GM23338 (cell line): Measurements from ENCODE around the gene PPP2R5E. TPM values are rescaled to one million over a fixed set of nuclear protein-coding genes. Genes with fewer than 3 reads are reported as not detected.

Experiments used
- ATAC-seq: fragments of 200-7000 bp; cut with Tn5 transposase; 3 replicates; pipeline ENCODE4 v1.9.1; 2020
- DNase-seq: peaks from one replicate; pipeline ENCODE4 v3.0.0-alpha.2; 2015; ENCODE audit warnings: low spot score
- H2AFZ ChIP-seq: fragments of 200-600 bp; sonication (generic); 2 replicates; pipeline ENCODE4 v1.8.0; 2016; ENCODE audit warnings: antibody characterized with exemption, mild to moderate bottlenecking, moderate library complexity
- H3F3A ChIP-seq: fragments of 200-600 bp; sonication (generic); replicated peaks from 2 replicates; pipeline ENCODE4 v1.8.0; 2017; ENCODE audit warnings: antibody characterized with exemption, mixed run types, low read depth
- H3K27ac ChIP-seq: fragments of 200-600 bp; sonication (generic); 2 replicates; pipeline ENCODE4 v1.6.1; 2016; ENCODE audit warnings: low read depth
- H3K27me3 ChIP-seq: fragments of 200-600 bp; sonication (generic); 2 replicates; pipeline ENCODE4 v1.8.0; 2016; ENCODE audit warnings: mild to moderate bottlenecking, mixed run types, moderate library complexity; ENCODE audit not compliant: insufficient read depth
- H3K36me3 ChIP-seq: fragments of 200-600 bp; sonication (generic); 2 replicates; pipeline ENCODE4 v1.8.0; 2016; ENCODE audit warnings: mild to moderate bottlenecking; ENCODE audit not compliant: insufficient read depth
- H3K4me1 ChIP-seq: fragments of 200-600 bp; sonication (generic); 2 replicates; pipeline ENCODE4 v1.8.0; 2016; ENCODE audit warnings: mild to moderate bottlenecking, moderate library complexity; ENCODE audit not compliant: insufficient read depth
- H3K4me2 ChIP-seq: fragments of 200-600 bp; sonication (generic); 2 replicates; pipeline ENCODE4 v1.7.1; 2017; ENCODE audit warnings: mixed run types
- H3K4me3 ChIP-seq: fragments of 200-600 bp; sonication (generic); 2 replicates; pipeline ENCODE4 v1.6.1; 2016; ENCODE audit warnings: mixed run types
- H3K79me2 ChIP-seq: fragments of 200-600 bp; sonication (generic); replicated peaks from 2 replicates; pipeline ENCODE4 v1.8.0; 2017; ENCODE audit warnings: mild to moderate bottlenecking; ENCODE audit not compliant: insufficient read depth
- H3K9me2 ChIP-seq: fragments of 200-600 bp; sonication (generic); 2 replicates; pipeline ENCODE4 v1.8.0; 2017; ENCODE audit not compliant: insufficient read depth
- H4K20me1 ChIP-seq: fragments of 200-600 bp; sonication (generic); replicated peaks from 2 replicates; pipeline ENCODE4 v1.8.0; 2017; ENCODE audit warnings: mild to moderate bottlenecking; ENCODE audit not compliant: insufficient read depth
- H3K27ac Mint-ChIP-seq: 2 replicates; pipeline ENCODE4 v1.8.0; 2020; ENCODE audit warnings: inconsistent platforms, mild to moderate bottlenecking, moderate library complexity, mixed read lengths
- H3K27me3 Mint-ChIP-seq: 3 replicates; pipeline ENCODE4 v1.8.0; 2022; ENCODE audit warnings: low read depth, mild to moderate bottlenecking, moderate library complexity, mixed read lengths, inconsistent platforms; ENCODE audit not compliant: insufficient read depth, poor library complexity
- H3K36me3 Mint-ChIP-seq: 3 replicates; pipeline ENCODE4 v1.8.0; 2021; ENCODE audit warnings: low read depth, mild to moderate bottlenecking, inconsistent platforms, moderate library complexity, mixed read lengths
- H3K4me1 Mint-ChIP-seq: 3 replicates; pipeline ENCODE4 v1.8.0; 2020; ENCODE audit warnings: mild to moderate bottlenecking, inconsistent platforms, mixed read lengths
- H3K4me3 Mint-ChIP-seq: 3 replicates; pipeline ENCODE4 v1.8.0; 2021; ENCODE audit warnings: moderate library complexity, mild to moderate bottlenecking, inconsistent platforms, mixed read lengths
- H3K9me3 Mint-ChIP-seq: 3 replicates; pipeline ENCODE4 v1.8.0; 2020; ENCODE audit warnings: moderate library complexity, mild to moderate bottlenecking, inconsistent platforms, mixed read lengths
- CREB1 ChIP-seq: fragments of 250-450 bp; sonication (Bioruptor Pico); IDR thresholded peaks from 2 replicates; pipeline ENCODE4 v1.5.0; 2020; ENCODE audit warnings: low read depth, mild to moderate bottlenecking, moderate library complexity
- CTCF ChIP-seq, 2 experiments: fragments of 200-600 bp in 1 of 2; sonication (generic) in 1 of 2; conservative IDR thresholded peaks; 2 replicates each; pipeline versions ENCODE4 v1.5.1 to v1.6.1; 2016 to 2017; ENCODE audit warnings: antibody characterized with exemption in 2 of 2, low read depth in 2 of 2, mild to moderate bottlenecking in 2 of 2, moderate library complexity in 1 of 2
- ETS1 ChIP-seq: IDR thresholded peaks from 2 replicates; pipeline ENCODE4 v1.6.1; 2016; ENCODE audit warnings: antibody characterized with exemption
- EZH2 ChIP-seq: fragments of 200-600 bp; sonication (generic); IDR thresholded peaks from one replicate; pipeline ENCODE4 v1.8.0; 2017; ENCODE audit warnings: antibody characterized with exemption, mild to moderate bottlenecking, low read depth; ENCODE audit not compliant: unreplicated experiment
- EZH2phosphoT487 ChIP-seq: fragments of 200-600 bp; sonication (generic); IDR thresholded peaks from one replicate; pipeline ENCODE4 v1.8.1; 2018; ENCODE audit warnings: antibody characterized with exemption; ENCODE audit not compliant: unreplicated experiment
- JUNB ChIP-seq: IDR thresholded peaks from one replicate; pipeline ENCODE4 v1.6.1; 2016; ENCODE audit warnings: antibody characterized with exemption; ENCODE audit not compliant: unreplicated experiment
- NANOG ChIP-seq: IDR thresholded peaks from 2 replicates; pipeline ENCODE4 v1.6.1; 2016; ENCODE audit warnings: antibody characterized with exemption, borderline replicate concordance
- POLR2AphosphoS5 ChIP-seq: IDR thresholded peaks from 2 replicates; pipeline ENCODE4 v1.6.1; 2016; ENCODE audit warnings: antibody characterized with exemption, low read depth
- REST ChIP-seq: IDR thresholded peaks from one replicate; pipeline ENCODE4 v1.6.1; 2018; ENCODE audit warnings: antibody characterized with exemption; ENCODE audit not compliant: unreplicated experiment
- STAT1 ChIP-seq: IDR thresholded peaks from one replicate; pipeline ENCODE4 v1.6.1; 2016; ENCODE audit warnings: antibody characterized with exemption; ENCODE audit not compliant: unreplicated experiment
- ZNF114 ChIP-seq: fragments of 250-450 bp; sonication (Bioruptor Pico); IDR thresholded peaks from 2 replicates; pipeline ENCODE4 v1.5.0; 2020; ENCODE audit warnings: mild to moderate bottlenecking, moderate library complexity
- ZNF331 ChIP-seq: fragments of 250-450 bp; sonication (Bioruptor Pico); IDR thresholded peaks from 2 replicates; pipeline ENCODE4 v1.5.0; 2020; ENCODE audit warnings: low read depth, mild to moderate bottlenecking, moderate library complexity
- ZNF462 ChIP-seq: fragments of 250-450 bp; sonication (Bioruptor Pico); IDR thresholded peaks from 2 replicates; pipeline ENCODE4 v1.5.0; 2020; ENCODE audit warnings: mild to moderate bottlenecking, moderate library complexity
- polyA plus RNA-seq: library from polyadenylated mRNA; unstranded; fragments of >200 nt; fragmentation: Nextera tagmentation; extraction: Ambion mirVana; gene quantifications from 2 replicates; pipeline ENCODE4 v1.2.1, GENCODE V29; 2016
- total RNA-seq: library from RNA; depleted of rRNA; stranded (reverse); fragments of >200 nt; shearing (Covaris generic); gene quantifications from 2 replicates; pipeline ENCODE4 v1.2.3, GENCODE V29; 2014

PPP2R5E gene
- total and polyA plus RNA-seq, 2 experiments from 2014 or later: 40.9 to 45.5 TPM

- Histone ChIP-seq H4K20me1 (peaks cover 45% of the 10 kb centered on the region), H3K4me3 (no peak overlapping the region), H3K9me2 (no peaks in the 10 kb centered on the region), H3K4me2 (no peak overlapping the region), H3K4me1 (0 out of 2 replicates have a peak, but pooled peaks cover 3% of the 10 kb centered on the region), H3F3A (no peaks in the 10 kb centered on the region), H3K27ac (no peak overlapping the region), H2AFZ (no peak overlapping the region), H3K27me3 (no peaks in the 10 kb centered on the region), H3K36me3 (no peaks in the 10 kb centered on the region), H3K79me2 (peaks cover 98% of the 10 kb centered on the region)
- Mint-ChIP-seq H3K9me3 (no peaks in the 10 kb centered on the region), H3K27me3 (peaks cover under 1% of the 10 kb centered on the region), H3K27ac (no peak overlapping the region), H3K36me3 (peaks cover 8% of the 10 kb centered on the region; the same call in 2 of the 3 replicates), H3K4me1 (peaks cover 10% of the 10 kb centered on the region; the same call in 2 of the 3 replicates), H3K4me3 (no peak overlapping the region)
- no peak for TF ChIP-seq EZH2phosphoT487
- no peak for TF ChIP-seq POLR2AphosphoS5
- no peak for TF ChIP-seq JUNB
- TF ChIP-seq ZNF462: no peak
- TF ChIP-seq EZH2: no peak
- TF ChIP-seq ETS1: no peak
- TF ChIP-seq NANOG: no peak
- no peak for TF ChIP-seq REST
- no peak for TF ChIP-seq CTCF (conservative IDR thresholded peaks at IDR 0.05; ENCODE audit: low read depth in 2 of 2)
- no peak for TF ChIP-seq CREB1 (CRISPR knock-in tag)
- no peak for TF ChIP-seq ZNF331 (CRISPR knock-in tag)
- no peak for TF ChIP-seq STAT1
- TF ChIP-seq ZNF114 (CRISPR knock-in tag): no peak
- ATAC-seq: peak; percentile 89
- DNase-seq: peak; percentile 27
These were observed 88.1 kb downstream of the PPP2R5E start for GRCh38 chr14:63454863-63455622.
